ENCODE measurements around the gene ADGRE3. TPM values are rescaled to one million over a fixed set of nuclear protein-coding genes. Genes with fewer than 3 reads are reported as not detected.
A peak's percentile ranks its signal among the peaks of the same experiment; 100 is the strongest.

Gene ADGRE3, protein sequence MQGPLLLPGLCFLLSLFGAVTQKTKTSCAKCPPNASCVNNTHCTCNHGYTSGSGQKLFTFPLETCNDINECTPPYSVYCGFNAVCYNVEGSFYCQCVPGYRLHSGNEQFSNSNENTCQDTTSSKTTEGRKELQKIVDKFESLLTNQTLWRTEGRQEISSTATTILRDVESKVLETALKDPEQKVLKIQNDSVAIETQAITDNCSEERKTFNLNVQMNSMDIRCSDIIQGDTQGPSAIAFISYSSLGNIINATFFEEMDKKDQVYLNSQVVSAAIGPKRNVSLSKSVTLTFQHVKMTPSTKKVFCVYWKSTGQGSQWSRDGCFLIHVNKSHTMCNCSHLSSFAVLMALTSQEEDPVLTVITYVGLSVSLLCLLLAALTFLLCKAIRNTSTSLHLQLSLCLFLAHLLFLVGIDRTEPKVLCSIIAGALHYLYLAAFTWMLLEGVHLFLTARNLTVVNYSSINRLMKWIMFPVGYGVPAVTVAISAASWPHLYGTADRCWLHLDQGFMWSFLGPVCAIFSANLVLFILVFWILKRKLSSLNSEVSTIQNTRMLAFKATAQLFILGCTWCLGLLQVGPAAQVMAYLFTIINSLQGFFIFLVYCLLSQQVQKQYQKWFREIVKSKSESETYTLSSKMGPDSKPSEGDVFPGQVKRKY
- 0.19 TPM for total RNA-seq
- long read RNA-seq: 0 reads

DNA sequence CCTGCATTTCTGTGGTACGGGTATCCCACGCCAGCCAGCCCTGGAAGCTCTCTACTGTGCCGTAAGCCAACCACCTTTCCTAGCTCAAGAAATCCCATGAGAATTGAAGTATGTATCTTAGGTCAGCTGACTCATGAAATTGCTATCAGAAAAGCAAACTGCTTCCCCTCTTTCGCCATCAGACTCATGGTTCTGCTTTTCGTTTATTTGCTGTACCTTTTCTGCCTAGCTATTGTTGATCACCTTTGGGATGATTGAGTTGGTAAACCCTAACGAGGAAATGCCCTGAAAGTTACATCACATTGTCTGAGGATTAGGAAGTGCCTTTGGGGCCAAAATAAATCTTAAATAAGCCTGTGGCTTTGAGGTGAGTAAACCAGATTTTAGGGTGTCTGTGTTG is at the start of gene ADGRE3:
TSS of gene ADGRE3 (minus strand) at position 81 of the 400 bp plus-strand sequence. CDS start at position 7, 74 bp downstream.
- DNase-seq (ENCODE audit: low spot score): no peak

DNA sequence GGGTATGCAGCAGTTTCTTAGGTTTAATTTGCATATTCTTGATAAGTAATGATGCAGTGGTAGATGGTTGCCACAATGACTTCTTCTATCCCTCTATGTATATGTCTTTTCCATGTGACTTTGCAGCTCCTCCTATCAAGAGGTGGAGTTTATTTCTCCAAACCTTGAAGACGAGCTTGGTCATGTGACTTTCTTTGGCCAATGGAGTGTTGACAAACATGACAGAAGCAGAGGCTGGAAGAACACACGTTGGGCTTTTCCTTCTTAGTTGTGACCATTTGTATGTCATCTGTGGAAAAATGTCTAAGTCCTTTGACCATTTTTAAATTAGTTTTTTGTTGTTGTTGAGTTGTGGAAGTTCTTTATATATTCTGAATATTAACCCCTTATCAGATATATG is 47.5 kb upstream of the ADGRE3 start:
- no peak for DNase-seq (ENCODE audit: low spot score)

DNA sequence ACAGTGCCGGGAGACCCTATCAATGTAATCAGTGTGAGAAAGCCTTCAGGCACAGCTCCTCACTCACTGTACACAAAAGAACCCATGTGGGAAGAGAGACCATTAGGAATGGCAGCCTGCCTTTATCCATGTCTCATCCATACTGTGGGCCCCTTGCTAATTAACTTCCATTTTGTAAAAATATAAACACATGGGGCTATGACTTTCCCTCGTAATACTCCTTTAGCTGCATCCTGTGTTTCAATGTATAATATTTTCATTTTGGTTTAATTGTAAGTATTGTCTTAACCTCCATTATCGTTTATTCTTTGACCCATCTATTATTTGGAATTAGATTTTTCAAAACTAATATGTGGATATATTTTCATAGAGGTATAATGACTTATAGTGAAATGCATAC is 44.5 kb upstream of the ADGRE3 start:
- no peak for DNase-seq (ENCODE audit: low spot score)

DNA sequence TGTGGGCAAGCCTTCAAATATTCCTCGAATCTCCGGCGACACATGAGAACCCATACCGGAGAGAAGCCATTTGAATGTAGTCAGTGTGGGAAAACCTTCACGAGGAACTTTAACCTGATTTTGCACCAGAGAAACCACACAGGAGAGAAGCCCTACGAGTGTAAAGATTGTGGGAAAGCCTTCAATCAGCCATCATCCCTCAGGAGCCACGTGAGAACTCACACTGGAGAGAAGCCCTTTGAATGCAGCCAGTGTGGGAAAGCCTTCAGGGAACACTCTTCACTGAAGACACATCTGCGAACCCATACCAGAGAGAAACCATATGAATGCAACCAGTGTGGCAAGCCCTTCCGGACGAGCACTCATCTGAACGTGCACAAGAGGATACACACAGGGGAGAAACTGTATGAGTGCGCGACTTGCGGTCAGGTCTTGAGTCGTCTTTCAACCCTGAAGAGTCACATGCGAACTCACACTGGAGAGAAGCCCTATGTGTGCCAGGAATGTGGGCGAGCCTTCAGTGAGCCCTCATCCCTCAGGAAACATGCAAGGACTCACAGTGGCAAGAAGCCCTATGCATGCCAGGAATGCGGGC is 44.0 kb upstream of the ADGRE3 start:
- DNase-seq (ENCODE audit: low spot score): no peak

DNA sequence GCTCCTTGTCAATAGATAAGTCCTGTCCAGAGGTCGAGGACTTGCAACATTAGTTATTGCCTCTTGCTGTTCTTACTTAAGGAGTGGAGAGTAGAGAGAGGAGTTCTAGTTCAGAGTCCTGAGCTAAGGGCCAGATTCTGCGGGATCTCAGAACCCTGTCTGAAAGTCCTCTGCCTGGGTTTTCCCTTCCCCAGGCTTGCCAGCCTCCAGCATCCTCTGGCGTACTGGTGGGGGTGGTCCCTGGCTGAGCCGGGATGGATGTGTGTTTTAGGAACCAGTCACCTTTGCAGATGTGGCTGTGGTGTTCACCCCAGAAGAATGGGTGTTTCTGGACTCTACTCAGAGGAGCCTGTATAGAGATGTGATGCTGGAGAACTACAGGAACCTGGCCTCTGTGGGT is 41.2 kb upstream of the ADGRE3 start:
- no peak for DNase-seq (ENCODE audit: low spot score)

DNA sequence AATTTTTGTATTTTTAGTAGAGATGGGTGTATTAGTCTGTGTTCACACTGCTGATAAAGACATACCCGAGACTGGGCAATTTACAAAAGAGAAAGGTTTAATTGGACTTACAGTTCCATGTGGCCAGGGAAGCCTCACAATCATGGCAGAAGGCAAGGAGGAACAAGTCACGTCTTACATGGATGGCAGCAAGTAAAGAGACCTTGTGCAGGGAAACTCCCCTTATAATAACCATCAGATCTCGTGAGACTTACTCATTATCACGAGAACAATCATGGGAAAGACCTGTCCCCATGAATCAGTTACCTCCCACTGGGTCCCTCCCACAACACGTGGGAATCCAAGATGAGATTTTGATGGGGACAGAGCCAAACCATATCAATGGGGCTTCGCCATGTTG is 29.8 kb upstream of the ADGRE3 start:
- DNase-seq (ENCODE audit: low spot score): no peak

DNA sequence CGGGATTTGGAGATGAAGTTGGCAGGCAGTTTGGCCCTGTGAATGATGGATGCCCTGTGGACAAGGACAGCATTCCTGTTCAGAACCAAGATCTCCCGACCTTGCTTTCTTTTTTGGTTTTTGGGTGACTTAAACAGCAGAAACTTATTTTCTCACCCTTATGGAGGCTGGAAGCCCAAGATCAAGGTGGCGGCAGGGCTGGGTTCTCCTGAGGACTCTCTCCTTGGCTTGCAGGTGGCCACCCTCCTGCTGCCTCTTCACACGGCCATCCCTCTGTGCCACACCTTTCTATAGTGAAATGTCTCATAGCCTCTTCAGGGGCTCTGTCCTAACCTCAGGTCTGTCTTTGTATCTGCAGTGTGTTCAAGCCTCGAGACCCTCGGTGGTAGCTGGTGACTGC is 29.2 kb upstream of the ADGRE3 start:
- DNase-seq (ENCODE audit: low spot score): peak; percentile 39

DNA sequence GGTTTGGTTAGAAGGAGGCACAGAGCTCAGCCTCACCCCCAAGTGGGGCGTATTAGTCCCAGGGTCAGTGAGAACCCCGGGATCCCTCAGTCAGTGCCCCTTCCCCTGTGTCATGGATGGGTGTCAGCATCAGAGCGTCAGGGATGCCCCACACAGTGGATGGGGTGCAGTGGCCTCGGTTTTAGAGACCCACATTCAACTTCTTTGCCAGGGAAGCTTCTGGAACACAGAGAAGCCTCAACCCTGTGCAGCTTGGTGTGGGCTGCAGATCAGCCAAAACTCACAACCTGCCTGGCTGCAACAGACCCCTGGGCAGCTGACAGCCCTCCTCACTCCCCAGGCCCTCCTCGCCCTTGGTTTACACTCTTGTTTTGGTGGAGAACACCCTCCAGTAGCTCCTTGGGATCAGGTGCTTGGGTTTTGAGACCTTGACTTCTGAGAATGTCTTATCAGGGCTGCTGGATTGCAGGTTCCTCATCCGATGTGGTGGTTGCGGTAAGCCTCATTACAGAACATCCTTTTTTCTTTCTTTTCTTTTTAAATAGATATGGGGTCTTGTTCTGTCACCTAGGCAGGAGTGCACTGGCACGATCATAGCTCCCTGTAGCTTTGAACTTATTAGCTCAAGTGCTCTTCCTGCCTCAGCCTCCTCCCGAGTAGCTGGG is 26.2 kb upstream of the ADGRE3 start:
- peak; percentile 72 for DNase-seq (ENCODE audit: low spot score)

DNA sequence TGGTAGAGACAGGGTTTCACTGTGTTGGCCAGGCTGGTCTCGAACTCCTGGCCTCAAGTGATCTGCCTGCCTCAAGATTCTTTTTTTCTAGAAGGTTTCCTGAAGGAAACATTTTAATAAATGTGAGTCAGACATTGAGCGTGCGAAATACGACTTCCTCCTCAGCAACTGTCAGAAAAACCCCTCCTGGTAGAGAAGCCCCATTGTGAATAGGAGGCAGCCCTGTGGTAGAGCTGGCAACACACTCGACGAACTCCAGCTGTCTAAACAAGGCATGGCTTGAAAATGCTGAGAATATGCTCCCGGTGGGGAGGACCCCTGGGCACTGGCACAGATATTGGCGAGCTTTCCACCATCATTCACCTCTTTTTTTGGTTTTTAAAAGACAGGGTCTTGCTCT is 25.0 kb upstream of the ADGRE3 start:
- DNase-seq (ENCODE audit: low spot score): peak; percentile 22

DNA sequence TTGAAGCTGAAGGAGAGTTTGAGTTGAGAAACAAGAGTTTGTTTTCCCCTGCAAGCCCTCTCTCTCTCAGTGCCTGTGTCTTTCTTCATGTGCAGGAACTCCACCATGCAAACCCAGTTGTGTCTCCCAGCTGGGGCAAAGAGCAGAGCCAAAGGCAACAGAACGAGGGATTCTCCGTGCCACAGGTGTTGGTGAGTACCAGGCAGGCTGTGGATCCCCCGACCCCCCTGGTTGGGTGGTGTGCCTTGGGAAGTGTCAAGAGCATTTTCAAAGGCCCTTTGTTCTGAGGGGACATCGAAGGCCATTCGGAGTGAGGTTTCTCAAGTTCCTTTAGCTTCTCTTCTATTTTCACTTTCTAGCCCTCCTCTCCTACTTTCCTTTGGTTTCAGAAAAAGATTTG is 20.8 kb upstream of the ADGRE3 start:
- peak; percentile 24 for DNase-seq (ENCODE audit: low spot score)

DNA sequence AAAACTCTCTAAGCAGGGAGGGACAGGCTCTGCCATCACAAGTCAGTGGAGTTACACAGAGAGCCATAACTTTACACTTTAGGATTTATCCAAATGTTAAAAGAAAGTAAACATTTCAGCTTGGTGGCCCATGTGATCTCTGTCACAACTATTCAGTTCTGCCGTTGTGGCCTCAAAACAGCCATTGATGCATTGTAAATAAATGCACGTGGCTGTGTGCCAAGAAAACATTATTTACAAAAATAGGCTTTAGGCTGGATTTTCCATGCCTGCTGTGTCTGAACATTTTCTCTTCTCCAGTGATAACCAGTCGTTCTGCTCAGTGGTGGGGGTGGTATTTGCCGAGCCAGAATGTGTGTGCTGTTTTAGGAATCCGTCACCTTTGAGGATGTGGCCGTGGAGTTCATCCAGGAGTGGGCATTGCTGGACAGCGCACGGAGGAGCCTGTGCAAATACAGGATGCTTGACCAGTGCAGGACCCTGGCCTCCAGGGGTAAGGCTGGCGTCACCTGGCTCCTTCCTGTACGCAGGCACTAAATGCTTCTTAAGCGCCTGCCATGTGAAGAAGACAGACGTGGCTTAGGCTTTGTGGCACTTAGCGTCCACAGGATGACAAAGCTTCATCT is 20.1 kb upstream of the ADGRE3 start:
- peak; percentile 59 for DNase-seq (ENCODE audit: low spot score)

DNA sequence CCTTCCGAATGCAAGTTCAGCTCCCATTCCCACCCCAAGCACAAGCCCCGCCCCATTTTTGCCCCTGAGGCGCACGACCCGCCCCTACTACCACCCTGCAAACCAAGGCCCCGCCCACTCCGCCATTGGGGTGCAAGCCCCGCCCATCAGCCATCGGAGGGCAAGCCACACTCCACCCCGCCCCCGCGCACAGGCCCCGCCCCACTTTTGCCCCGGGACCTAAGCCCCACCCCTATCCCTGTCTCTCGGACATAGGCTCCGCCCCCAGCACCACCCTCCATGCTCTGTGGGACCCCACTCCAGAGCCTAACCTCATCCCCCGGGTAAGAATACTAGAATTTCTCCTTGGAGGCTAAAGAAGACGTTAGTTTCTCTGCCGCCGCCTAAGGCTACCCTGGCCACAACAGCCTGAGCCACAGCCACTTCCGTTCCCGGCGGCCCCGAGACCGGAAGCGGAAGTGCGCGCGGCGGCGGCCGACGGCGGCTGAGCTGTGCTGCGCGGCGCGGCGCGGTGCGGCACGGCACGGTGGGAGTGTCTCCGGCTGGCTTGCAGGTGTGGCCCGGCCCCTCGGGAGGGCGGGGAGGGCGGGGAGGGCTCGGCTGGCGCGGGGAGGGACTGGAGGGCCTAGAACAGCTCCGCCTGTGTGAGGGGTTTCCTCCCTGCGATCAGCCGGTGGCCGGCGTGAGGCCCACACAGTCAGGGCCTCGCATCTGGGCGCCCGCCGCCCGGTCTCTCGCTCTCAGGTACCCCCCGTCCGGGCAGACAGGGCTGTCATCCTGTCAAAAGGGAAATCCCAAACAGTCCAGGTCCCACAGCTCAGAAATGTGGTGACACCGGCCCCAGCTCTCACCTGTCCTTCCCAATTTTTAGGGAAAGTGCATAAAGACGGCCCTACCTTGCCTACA is 15.2 kb upstream of the ADGRE3 start, which contains the start of gene ZNF333:
TSS of gene ZNF333 (plus strand) at position 451 of the 906 bp plus-strand sequence. CDS start 3,444 bp downstream, outside the sequence.
- peak; percentile 99 for DNase-seq (ENCODE audit: low spot score)

DNA sequence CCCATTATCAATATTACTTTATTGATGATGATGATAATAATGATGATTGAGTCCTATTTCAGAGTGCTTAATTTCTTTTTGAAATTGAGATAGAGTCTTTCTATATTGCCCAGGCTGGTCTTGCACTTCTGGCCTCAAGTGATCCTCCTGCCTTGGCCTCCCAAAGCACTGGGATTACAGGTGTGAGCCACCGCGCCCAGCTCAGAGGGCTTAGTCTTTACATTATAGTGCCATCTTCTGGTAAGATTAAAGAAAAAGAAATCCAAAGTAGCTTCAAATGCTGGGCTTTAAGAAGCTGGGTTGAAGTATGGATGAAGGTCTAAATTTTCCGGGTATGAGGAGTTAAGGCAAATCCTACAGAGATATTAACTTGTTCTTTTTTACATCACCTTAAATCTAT is 11.8 kb upstream of the ADGRE3 start:
- peak; percentile 16 for DNase-seq (ENCODE audit: low spot score)

DNA sequence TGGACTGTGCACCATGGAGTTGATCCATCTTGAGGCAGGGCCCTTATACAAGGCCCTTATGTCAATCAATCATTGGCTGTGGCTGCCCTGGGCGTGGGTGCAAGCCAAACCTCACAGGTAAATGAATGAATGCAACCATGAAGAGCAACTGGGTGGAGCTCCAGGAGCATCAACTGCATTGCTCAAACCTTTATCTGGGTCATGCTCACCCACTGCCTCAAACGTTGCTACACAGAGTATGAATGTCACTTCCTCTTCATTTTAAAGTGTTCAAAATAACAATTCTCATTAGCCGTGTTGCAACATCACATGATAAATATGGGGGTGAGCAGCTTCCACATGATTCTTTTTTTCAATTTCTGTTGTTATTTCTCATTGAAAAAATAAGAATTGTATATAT is 8.8 kb upstream of the ADGRE3 start:
- peak; percentile 65 for DNase-seq (ENCODE audit: low spot score)

DNA sequence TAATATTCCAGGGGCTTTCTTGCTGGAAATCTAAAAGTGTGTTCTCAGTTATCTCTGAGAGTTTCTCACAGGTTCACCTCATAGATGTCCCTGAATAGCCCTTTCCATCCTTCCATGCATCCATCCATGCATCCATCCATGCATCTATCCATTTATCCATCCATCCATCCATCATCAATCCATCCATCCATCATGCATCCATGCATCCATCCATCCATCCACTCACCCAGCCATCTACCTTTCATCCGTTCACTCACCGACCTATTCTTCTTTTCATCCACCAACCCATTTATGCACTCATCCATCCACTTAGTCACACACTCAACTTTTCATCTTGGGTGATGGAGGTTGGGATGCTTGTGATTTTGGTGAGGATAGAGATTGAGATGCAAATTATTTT is 7.4 kb upstream of the ADGRE3 start:
- no peak for DNase-seq (ENCODE audit: low spot score)

DNA sequence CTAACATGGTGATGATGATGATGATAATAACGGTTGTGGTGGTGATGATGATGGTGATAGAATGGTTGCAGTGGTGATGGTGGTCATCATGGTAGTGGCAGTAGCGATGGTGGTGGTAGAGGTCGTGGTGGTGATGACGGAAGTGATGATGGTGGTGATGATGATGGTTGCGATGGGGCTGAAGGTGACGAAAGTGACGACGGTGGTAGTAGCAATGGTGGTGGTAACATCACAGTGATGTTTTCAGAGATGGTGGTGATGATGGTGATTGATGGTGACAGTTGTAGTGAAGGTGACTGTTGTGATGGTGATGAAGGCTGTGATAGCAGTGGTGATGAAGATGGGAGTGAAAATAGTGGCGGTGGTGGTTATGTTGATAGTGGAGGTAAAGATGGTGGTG is 3.6 kb upstream of the ADGRE3 start:
- peak; percentile 39 for DNase-seq (ENCODE audit: low spot score)

DNA sequence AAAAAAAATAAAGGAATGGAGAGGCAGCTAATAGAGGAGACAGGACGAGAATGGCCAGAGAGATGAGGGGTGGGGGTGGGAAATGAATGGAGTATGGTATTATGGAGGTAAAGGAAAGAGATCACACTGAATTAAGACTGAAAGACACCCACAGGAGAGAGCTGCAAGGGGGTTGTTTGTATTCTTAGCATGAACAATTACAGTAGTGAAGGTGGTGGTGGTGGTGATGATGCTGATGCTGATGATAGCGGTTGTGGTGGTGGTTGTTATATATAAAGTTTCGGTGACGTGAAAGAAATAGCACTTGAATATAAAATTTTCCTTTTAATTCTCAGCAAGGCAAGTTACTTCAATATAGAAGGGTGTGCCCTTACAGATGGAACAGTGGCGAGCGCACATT is 2.8 kb upstream of the ADGRE3 start:
- DNase-seq (ENCODE audit: low spot score): no peak

DNA sequence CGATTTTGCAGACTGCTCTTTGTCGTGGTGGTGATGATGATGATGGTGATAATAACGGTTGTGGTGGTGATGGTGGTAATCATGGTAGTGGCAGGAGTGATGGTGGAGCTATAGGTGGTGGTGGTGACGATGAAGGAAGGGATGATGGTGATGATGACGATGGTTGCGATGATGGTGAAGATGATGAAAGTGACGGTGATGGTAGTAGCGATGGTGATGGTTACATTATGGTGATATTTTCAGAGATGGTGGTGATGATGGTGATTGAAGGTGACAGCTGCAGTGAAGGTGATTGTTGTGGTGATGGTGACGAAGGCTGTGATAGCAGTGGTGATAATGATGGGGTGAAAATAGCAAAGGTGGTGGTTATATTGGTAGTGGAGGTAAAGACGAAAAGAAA is 2.1 kb upstream of the ADGRE3 start:
- no peak for DNase-seq (ENCODE audit: low spot score)

DNA sequence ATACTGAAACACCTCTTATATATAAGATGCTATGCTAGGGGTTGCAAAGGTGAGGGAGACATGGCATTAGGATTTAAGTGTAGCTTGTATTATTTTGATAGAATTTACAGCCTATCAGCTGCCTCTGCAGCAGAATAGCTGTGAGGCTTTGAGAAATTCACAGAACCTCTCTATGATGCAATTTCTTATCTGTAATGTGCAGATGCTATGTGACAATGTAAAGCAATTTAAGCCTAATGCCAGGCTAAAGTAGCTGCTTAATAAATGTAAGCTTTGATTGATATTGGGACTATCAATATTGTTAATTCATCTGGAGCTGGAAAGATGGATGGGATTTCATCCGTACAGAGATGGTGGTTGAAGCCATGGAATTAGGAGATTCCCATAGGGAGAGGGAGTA is 1.6 kb downstream of the ADGRE3 start:
- DNase-seq (ENCODE audit: low spot score): no peak

DNA sequence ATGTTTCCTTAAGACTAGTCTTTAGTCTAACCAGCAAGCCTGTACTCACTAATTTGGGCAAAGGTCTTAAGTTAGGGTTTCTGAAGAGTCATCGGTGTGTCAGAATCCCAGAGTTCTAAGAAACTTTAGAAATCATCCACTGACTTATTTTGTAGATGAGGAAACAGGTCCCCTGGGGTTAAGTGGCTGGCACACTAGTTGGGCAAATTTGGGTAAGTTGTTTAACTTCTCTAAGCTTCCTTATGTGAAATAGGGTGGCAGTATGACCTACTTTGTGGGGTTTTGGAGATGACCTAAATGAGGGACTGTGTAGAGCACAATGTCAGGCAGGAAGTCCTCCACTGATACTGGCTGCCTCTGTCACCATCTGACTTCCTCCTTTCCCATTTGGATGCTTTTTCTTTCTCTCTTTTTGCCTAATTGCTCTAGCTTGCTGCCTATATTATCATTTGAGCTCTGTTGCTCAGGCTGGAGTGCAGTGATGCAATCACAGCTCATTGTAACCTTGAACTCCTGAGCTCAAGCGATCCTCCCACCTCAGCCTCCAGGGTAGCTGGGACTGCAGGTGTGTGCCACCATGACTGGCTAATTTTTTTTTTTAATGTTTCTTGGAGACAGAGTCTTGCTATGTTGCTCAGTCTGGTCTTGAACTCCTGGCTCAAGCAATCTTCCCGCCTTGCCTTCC is 2.3 kb downstream of the ADGRE3 start:
- DNase-seq (ENCODE audit: low spot score): no peak

Measured in mesenteric fat pad (tissue), 1 donor.